Activated gamma-delta T cell (primary cell): Measurements from ENCODE around the gene VGLL4.

Experiments used
- DNase-seq: peaks from one replicate; lab custom pipeline; 2025; lab: John Stamatoyannopoulos, UW

VGLL4 gene

DNA sequence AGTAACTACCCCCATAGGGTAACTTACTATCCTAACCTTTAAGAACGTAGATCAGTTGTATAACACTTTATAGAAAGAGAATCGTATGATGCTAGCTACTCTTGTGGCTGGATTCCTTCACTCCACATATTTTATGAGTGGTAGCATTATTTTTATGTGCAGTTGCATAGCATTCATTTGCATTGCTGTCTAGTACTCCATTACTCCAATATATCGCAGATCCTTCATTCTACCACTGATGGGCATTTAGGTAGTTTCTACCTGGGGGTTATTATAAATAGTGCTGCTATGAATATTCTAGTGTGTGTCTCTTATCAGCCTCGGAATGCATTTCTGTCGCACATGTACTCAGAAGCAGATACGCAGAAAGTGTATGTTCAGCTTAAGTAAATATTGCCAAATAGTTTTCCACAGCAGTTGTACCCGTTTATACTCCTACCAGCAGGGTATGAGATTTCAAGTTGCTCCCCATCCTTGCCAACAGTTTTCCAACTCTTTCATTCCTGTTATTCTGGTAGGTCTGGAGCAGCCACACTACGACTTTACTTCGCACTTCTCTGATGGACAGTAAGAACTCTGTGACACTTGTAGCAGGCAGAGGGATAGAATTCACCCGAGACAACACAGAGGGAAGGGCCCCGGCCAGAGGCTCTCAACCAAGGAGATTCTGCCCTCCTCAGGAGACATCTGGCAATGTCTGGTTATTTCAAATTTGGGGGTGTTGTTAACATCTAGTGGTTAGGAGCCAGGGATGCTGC, 9.8 kb upstream of the VGLL4 start:
- no peak for DNase-seq

DNA sequence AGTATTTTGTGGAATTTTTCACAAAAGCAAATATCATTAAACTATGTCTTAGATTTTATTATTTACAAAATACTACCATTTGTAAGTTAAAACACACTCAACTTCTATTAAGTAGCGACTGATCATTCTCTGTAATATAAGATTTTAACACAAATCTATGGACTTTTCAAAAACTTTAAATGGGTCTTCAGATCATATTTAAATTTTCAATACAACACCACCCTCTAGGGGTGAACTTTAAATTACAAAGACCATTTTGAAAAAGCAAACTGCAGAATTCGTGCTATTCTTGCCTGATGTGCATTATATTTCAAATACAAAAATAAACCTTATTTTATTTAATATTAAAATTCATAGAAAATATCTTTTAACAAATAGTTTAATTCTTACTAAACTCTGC, 8.2 kb upstream of the VGLL4 start:
- no peak for DNase-seq

DNA sequence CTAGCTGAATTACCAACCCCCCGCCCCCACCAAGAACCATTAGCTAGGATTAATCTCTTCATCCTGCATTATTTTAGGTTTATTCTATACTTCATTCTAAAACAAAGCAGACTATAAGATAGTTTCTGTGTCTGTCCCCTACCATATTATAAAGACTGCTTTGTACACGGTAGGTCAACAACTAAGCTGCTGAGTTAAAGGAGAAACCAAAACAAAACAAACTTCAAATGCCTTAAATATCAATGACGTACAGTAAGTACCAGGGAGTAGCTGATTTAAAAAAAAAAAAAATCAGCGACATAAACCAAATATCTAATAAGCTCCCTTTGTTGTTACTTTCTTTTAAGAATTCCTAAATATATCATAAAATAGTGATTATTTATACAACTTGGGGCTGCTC, 7.8 kb upstream of the VGLL4 start:
- no peak for DNase-seq

DNA sequence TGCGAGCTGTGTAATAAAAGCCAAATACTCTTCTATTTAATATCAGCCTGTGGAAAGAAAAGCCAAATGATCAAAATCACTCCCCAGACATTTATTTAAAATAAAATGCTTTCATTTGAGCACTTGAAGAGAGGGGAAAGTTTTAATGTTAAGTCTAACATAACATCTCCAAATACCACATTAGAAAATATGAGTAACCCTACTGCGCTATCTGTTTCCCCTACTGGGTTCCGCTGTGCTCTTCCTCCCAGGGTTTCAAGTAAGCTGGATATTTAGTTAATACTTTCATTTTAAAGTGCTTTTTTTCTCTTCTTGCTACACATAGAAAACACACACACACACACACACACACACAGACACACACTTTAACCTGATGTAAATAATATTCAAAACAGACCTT, 6.7 kb upstream of the VGLL4 start:
- DNase-seq: no peak

DNA sequence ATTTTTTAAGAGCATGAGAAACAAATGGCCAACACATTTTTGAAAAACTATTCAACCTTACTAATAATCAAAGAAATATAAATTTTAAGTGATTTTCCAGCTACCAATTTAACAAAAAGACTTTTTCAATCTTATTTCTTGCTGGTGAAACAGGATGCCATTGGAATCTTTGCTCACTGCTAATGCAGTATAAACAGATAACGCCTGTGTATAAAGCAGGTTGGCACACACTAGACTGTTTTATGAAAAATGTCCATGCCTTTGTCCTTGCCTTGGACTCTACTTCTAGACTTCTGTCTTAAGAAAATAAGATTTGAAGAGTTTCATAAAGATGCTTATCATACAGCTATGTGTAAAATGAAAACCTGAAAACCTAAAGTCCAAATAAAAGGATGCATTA, 5.0 kb upstream of the VGLL4 start:
- DNase-seq: no peak

DNA sequence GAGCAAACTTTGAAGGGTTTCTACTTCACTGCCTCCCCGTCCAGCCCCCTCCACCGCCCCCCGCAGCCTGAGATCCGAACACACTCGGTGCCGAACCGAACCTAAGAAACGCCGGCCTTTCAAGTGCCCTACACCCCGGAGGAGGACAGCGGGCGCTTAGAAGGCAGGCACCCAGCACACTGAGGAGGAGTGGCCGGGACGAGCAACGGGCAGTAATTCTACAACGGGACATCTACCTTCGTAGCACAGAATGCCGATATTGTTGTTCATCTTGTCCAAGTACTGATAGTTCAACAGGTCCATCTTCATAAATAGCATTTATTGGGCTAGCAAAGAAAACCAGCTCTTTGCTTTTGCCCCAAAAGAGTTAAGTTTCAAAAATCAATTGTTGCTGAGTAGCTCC, 513 bp downstream of the VGLL4 start:
- DNase-seq: no peak

DNA sequence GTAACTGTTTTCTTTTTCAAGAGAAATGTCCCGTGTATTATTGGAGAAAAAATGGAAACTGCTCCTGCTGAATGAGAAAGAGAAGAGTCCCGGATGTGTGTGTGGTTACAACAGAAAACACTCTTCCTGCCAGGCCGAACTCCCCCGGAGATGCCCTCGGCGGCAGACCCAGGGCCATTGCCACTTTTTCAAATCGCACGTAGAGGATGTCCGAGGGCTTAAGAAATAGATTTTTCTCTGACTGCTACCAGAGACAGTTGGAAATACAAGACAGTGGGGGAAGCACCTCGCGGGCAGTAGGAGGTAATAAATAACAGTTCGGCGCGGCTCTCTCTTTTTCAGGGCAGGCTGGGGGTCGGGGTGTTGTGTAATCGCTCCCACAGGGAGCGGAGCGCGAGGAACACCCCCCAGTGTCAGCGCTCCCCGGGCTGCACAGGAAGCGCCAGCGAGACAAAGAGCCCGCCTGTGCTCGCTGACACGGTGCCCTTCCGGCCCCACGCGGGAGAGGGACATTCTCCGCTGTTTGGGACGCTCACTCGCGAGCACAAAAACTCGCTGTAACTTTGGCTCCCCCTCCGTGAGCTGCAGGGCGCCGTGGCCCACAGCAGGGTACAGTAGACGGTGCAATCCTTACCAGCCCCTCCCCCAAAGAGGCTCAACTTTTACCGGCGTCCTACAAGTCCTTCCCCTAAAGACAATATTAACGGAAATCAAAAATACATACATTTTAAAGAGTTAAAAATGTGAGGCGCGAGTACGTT, 1.1 kb downstream of the VGLL4 start:
- peak; percentile 46 for DNase-seq

DNA sequence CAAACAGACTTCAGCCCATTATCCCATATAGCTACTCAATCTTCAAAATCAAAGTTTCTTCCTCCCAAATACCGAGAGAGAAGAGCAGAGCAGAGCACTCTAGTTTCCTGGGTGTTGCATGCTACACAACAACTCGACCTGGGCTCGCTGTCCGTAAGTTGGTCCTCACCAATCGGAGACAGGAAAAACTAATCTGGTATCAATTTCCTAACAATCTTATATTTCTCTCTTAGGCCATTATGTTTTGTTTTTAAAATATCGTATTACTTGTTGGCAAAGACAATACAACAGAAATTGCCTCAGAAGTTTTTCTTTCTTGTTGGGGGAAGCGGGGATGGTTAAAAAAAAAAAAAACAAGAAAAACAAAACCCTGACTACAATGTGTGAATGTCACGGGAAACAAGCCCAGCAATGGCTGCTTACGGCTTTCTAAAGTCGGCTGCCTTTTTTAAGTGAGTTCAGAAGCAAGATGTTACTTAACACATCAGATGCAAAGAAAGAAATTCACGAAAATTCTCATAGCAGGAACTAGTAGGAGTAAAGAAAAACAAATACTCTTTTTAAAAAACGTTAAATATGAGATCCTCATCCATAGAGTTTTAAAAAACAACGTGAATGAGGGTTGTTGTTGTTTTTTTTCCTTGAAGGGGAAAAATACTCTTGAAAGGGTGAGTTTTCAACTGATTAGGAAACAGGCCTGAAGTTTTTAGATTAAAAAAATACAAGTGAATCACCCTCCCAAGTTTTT, 1.9 kb downstream of the VGLL4 start:
- DNase-seq: no peak

DNA sequence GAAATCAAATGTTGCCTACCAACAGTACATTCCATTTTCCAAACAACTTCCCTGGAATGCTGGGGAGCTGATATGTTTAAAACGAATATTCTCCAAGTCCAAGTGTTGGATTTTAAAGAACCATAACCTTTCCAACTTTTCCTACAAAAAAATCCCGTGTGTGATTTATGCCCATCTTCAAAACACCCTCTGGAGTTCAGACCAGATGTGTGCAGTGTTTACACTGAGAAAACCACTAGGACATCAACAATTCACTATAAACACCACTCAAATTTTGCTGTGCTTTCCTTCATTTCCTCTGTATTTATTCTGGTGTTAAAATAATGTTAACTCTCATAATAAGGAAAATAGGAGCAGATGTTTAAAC, 2.4 kb downstream of the VGLL4 start:
- no peak for DNase-seq

DNA sequence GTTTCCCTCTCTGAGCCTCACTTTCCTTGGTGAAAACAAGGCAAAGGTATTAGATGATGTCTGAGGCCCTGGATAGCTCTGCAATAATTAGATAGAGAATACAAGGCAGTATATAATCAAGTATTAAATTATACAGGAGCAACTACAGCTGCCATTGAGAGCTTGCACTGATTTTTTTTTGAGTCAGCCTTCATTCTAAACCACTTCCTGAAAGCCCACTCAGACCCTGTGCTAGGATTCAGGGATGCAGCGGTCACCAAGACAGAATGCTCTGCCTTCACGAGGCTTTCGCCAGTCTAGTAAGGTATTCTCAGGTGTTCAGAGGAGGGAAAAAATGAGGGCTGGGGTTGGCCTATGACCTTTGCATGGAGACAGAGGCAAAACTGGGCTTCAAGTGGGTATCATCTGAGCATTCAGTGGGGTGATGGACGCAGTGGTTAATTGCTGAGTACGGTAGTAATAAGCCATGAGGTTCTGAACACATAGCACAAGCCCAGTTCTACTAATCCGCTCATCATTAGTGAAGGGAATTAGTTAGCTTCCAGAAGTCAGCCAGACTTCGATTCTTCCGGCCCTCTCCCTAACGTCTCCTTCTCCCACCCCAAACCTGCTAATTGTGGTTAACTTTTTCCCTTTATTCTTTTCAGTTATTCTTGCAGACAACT, 3.6 kb downstream of the VGLL4 start:
- DNase-seq: no peak

DNA sequence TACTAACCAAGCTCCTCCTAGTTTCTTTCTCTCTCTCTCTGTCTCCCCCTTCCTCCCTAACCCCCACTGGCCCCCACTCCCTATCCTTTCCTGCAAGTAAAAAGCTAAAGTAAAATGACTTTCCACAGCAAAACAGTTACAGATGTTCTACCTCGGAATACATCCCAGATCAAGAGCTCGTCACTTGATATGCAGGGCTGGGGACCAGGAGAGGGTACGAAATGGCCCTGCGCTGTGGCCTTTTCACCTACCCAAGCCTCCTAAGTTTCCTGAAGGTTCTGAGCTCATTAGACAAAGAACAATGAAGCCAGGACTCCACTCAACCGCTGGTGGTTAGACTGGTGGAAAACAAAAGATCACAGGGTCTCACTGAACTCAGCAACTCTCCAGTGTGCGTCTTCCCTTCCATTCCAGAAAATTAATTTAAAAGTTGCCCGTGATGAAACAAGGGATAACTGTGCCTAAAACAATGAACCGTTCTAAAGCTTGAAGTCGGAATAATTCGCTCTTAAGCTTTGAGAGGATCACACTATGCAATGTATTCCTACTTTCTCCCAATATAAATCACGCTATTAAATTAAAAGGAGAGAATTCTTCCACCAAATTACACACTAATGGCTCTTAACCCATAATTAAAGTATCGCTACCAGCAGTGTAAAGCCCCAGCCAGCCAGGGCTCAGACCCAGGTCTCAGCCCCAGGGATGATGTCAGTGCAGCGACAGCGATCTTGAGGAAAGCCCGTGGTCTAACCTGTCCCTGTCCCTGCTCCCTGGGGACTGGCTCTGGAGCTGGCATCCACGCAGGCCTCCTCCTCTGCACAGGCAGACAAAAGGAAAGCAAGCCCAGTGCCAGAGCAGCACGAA, 5.0 kb downstream of the VGLL4 start:
- DNase-seq: no peak

DNA sequence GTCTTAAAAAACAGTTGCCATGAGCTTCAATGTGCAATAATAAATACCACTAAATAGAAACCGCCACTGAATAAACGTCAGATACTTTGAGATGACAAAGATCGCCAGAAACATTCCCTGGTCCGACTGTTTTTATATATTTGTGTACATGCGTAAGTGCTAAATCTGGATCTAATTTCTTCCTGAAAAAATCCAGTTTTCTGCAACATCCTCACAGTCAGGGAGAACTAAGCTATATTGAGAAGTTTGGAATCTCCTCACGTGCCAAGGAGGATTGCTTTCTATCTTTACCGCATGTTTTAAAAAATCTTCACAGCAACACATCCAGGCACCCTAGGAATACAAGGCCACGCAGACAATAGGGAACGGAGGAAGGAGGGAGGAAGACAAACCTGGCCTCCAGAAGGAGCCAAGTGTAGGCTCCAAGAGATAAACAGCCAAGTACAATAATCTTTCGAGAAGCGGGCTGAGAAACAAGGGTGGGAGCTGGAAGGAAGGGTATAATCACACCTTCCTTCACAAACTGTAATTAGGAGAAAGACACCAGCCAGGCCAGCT, 5.7 kb downstream of the VGLL4 start:
- DNase-seq: no peak

DNA sequence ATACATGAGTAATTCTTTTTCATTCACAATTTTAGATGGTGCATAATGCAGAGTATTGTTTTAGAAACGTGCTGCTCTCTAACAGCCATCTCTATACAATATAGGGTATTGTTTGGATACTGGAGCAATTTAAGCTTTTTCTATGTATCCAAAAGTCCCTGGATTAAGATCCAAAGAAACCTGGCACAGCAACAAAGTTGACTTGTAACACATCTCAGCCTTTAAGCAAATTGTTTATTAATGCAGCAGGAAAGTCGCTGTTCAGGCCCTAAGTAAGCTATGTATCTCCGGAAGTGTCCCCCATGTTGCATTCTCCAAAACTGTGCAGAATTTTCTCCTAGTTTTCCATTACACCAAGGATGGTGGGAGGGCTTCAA, 7.3 kb downstream of the VGLL4 start:
- DNase-seq: no peak

DNA sequence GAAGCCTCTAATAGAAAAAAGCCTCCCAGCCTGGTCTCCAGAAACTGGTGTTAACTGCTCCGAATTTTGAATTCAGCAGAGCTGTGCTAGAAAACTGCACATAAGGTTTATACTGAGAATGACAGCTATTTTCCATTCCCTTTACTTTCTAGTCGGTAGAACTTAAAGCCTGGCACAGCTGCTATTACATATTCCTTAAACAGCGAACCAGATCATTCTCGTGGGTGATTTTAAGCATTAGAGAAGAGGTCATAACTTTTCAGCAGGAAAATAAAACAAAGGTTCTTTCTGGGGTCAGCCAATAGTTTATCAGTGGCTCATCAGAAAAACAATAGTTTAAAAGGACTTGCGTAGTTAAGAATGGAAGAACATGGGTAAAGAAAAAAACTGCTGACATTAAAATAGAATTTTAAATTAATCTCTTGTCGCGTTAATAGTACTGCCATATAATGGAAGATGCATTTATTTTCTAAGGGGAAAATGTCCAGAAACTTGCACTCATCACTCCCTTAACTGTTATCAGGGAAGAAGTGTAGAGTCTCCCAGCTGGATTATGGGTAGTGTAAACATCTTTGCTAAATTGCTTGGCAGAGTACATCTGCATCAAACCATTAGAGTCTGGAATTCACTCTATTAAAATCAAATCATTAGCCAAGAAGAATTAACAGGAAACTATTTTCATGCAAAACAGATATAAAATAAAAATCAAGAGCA, 7.9 kb downstream of the VGLL4 start:
- no peak for DNase-seq

DNA sequence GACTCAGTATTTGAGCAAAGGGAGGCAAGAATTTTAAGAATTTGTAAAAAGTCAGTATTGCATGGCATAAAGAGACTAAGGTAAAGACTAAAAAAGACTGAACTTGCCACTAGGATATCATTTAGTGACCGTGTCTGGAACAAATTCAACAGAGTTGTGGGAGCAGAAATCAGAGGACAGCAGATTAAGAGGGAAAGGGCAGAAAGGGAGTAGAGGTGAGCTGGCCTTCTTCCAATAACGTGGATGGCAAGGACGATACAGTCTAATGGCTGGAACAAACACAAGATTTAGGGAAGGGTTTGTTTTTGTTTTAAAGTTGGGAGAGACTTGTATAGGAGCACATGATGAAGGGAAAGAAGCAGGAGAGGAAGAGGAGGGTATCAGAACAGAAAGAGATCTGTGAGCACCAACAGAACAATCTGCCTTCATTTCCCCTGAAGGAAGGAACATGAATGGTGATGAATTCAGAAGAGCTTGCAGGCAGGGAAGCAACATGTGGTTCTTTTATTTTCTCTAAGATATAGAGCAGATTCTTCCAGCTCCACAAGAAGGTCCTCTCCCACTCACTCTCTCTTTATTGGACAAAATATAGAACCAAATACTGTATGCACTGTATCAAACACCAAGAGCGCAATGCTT, 8.6 kb downstream of the VGLL4 start:
- no peak for DNase-seq

DNA sequence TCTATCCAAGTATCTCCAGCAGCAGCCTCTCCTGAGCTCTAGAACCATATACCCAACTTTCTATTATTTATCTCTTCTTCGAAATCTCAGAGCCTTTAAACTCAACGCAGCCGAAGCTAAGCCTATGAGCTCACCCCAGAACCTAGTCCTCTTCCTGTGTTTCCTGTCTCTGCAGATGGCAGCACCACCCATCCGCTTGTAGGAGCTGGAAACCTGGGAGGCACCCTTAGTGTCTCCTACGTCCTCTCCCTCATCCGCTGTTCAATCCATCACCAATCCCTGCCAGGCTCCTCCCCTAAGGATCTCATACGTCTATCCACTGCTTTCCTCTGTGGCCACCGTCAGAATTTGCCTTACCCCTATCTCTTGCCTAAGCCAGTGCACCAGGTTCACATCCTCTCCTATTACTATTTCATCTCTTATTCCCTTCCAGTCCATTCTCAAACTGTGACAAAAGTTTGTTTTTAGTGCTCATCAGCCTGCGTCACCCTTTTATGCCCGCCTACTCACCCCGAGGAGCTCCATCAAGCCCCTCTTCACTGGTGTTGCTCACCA, 9.6 kb downstream of the VGLL4 start:
- DNase-seq: no peak

DNA sequence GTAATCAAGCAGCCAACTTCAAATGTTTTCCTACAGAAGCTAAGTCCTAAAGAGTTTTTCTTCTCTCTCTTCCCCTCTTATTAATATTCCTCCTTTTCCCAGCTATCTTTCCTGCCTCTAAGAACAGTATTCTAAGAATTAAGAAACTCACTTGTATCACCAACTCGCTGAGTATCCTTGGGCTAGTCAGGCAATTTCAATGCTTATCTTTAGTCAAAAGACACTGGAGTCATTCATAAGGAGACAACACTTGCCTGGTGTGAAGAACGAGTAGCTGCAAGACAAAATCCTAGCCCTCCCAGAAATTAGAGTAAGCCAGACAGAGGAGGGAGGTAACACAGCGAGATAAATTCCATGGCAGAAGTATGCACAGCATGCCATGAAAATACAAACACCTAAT, 10.7 kb downstream of the VGLL4 start:
- DNase-seq: no peak

DNA sequence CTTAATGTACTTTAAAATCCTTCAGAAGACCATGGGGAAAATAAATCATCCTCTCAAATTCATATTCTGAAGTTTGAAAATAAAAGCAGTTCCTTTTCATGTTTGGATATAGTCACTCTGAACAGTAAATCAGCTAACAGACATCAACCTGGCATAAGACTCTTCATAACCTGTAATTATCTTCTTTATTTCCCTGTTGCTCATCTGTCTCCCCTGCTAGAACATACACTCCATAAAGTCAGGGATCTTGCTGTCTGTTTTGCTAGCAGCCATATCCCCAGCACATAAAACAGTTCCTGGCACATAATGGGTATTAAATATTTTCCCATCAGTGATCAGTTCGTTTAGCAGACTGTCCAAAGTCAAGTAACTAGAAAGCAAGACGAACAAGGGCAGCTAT, 11.2 kb downstream of the VGLL4 start:
- no peak for DNase-seq

DNA sequence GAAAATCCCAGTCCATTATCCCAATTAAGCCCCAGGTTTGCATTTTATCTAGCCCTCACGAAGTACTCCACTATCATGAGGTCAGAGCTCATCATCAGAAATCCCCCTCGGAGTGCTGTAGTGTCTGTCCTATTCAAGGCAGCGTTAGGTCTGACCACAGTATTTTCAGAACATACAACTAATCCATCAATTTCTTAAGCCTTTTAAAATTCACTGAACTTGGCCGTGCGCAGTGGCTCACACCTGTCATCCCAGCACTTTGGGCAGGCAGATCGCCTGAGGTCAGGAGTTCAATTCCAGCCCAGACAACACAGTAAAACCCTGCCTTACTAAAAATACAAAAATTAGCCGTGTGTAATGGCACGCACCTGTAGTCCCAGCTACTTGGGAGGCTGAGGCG, 11.9 kb downstream of the VGLL4 start:
- no peak for DNase-seq

DNA sequence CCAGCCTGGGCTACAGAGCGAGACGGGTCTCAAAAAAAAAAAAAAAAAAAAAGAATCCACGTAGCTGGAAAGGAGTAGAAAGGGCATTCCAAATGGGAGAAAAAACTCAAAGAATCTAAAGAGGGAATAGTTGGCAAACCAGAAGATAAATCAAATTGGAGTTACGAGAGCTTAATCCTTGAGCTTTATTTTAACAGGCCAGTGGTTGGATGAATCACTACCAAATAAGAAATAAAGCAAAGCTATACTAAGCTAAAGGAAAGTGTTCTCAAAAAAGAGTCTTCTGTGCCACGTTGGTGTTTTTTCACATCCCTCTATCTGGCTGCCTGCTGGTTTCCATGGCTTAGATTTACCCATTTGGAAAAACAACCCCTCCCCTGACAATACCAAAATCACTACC, 14.0 kb downstream of the VGLL4 start:
- no peak for DNase-seq
